Hepatocyte (in vitro differentiated cells): Measurements from ENCODE around the gene DACT2. TPM values are rescaled to one million over a fixed set of nuclear protein-coding genes. Genes with fewer than 3 reads are reported as not detected.
"Not testable (repeated sequence)": the region's sequence is repeated elsewhere in the genome, so short reads cannot be mapped to it uniquely, and the experiment has no call there.

ENCODE experiments used
- DNase-seq: peaks from one replicate; pipeline ENCODE4 v3.0.0-alpha.2; 2016; ENCODE audit warnings: low spot score
- H2AFZ ChIP-seq: fragments of 200-600 bp; sonication (generic); 2 replicates; pipeline ENCODE4 v1.6.0; 2016; ENCODE audit warnings: antibody characterized with exemption, mild to moderate bottlenecking
- H3K27ac ChIP-seq: fragments of 200-600 bp; sonication (generic); 2 replicates; pipeline ENCODE4 v1.5.1; 2016; ENCODE audit warnings: mild to moderate bottlenecking
- H3K27me3 ChIP-seq: fragments of 200-600 bp; sonication (generic); 2 replicates; pipeline ENCODE4 v1.6.1; 2016
- H3K36me3 ChIP-seq: fragments of 200-600 bp; sonication (generic); replicated peaks from 2 replicates; pipeline ENCODE4 v1.5.1; 2016; ENCODE audit warnings: low read depth; ENCODE audit not compliant: insufficient read depth
- H3K4me1 ChIP-seq: fragments of 200-600 bp; sonication (generic); 2 replicates; pipeline ENCODE4 v1.5.1; 2016; ENCODE audit warnings: mild to moderate bottlenecking, moderate library complexity; ENCODE audit not compliant: insufficient read depth
- H3K4me2 ChIP-seq: fragments of 200-600 bp; sonication (generic); 2 replicates; pipeline ENCODE4 v1.6.0; 2016
- H3K4me3 ChIP-seq: fragments of 200-600 bp; sonication (generic); 2 replicates; pipeline ENCODE4 v1.5.1; 2016; ENCODE audit warnings: mild to moderate bottlenecking
- H3K79me2 ChIP-seq: fragments of 200-600 bp; sonication (generic); 2 replicates; pipeline ENCODE4 v1.6.0; 2017; ENCODE audit warnings: mild to moderate bottlenecking
- H3K9me2 ChIP-seq: fragments of 200-600 bp; sonication (generic); replicated peaks from 2 replicates; pipeline ENCODE4 v1.6.0; 2017; ENCODE audit warnings: mild to moderate bottlenecking; ENCODE audit not compliant: insufficient read depth
- H3K9me3 ChIP-seq: fragments of 200-600 bp; sonication (generic); 2 replicates; pipeline ENCODE4 v1.5.1; 2016; ENCODE audit warnings: low read depth, mild to moderate bottlenecking
- H4K20me1 ChIP-seq: fragments of 200-600 bp; sonication (generic); 2 replicates; pipeline ENCODE4 v1.6.0; 2016; ENCODE audit warnings: mild to moderate bottlenecking; ENCODE audit not compliant: insufficient read depth, poor library complexity, severe bottlenecking
- CTCF ChIP-seq: fragments of 200-600 bp; sonication (generic); IDR thresholded peaks from 2 replicates; pipeline ENCODE4 v1.5.1; 2016; ENCODE audit warnings: antibody characterized with exemption, mild to moderate bottlenecking; ENCODE audit not compliant: poor library complexity
- EZH2 ChIP-seq: fragments of 200-600 bp; sonication (generic); IDR thresholded peaks from 2 replicates; pipeline ENCODE4 v1.6.1; 2016; ENCODE audit warnings: antibody characterized with exemption, mild to moderate bottlenecking, borderline replicate concordance
- EZH2phosphoT487 ChIP-seq: fragments of 200-600 bp; sonication (generic); IDR thresholded peaks from one replicate; pipeline ENCODE4 v1.6.1; 2018; ENCODE audit warnings: antibody characterized with exemption, mild to moderate bottlenecking, low read depth, moderate library complexity; ENCODE audit not compliant: unreplicated experiment, severe bottlenecking
- WGBS: methylation state at CpG from one replicate; pipeline ENCODE4 v1.1.6; 2016; ENCODE audit warnings: low lambda C conversion rate; ENCODE audit errors: missing lambda C conversion rate; 5-methylcytosine and 5-hydroxymethylcytosine counted together
- polyA plus RNA-seq: library from polyadenylated mRNA; unstranded; fragments of >200 nt; fragmentation: Nextera tagmentation; extraction: Ambion mirVana; gene quantifications from 2 replicates; pipeline ENCODE4 v1.2.1, GENCODE V29; 2016
- total RNA-seq: library from RNA; depleted of rRNA; stranded (reverse); fragments of >200 nt; gene quantifications from 2 replicates; pipeline ENCODE4 v1.2.3, GENCODE V29; 2014

Gene DACT2
- total and polyA plus RNA-seq, 2 experiments from 2014 or later = 8.2 to 8.8 TPM

GRCh38 chr6:168288781-168289570 lies 30.6 kb downstream of the DACT2 start:
- no peak overlapping the region for H3K4me3 ChIP-seq
- no peak overlapping the region for H3K27ac ChIP-seq
- peaks cover 25% of the 10 kb centered on the region for H3K4me1 ChIP-seq
- no peak overlapping the region for H3K4me2 ChIP-seq
- H3K9me2 ChIP-seq = no peaks in the 10 kb centered on the region
- H3K9me3 ChIP-seq = no peaks in the 10 kb centered on the region
- H3K79me2 ChIP-seq = no peaks in the 10 kb centered on the region
- TF ChIP-seq CTCF (no peak), EZH2phosphoT487 (no peak), EZH2 (no peak)
- no peaks in the 10 kb centered on the region for H3K36me3 ChIP-seq
- H4K20me1 ChIP-seq = no peaks in the 10 kb centered on the region
- WGBS = 96% methylated on average over 27 of the region's 27 CpGs
- no peak for DNase-seq
- H2AFZ ChIP-seq = no peak overlapping the region
- no peaks in the 10 kb centered on the region for H3K27me3 ChIP-seq

GRCh38 chr6:168287460-168287859 lies 32.1 kb downstream of the DACT2 start:
- 78% methylated on average over 6 of the region's 6 CpGs for WGBS
- H3K36me3 ChIP-seq, H3K9me2 ChIP-seq: not testable (repeated sequence)

GRCh38 chr6:168286771-168287446 lies 32.7 kb downstream of the DACT2 start:
- not testable (repeated sequence) for H3K9me3 ChIP-seq, H3K9me2 ChIP-seq, H2AFZ ChIP-seq, H3K79me2 ChIP-seq, H3K4me3 ChIP-seq, DNase-seq, H4K20me1 ChIP-seq, H3K4me2 ChIP-seq, H3K4me1 ChIP-seq, H3K27me3 ChIP-seq, H3K36me3 ChIP-seq, H3K27ac ChIP-seq
- 94% methylated on average over 8 of the region's 9 CpGs for whole genome bisulfite sequencing

More at GRCh38 chr6:168287460-168287859, 32.1 kb downstream of the DACT2 start:
- H4K20me1 ChIP-seq, H3K9me3 ChIP-seq, H3K4me2 ChIP-seq, DNase-seq, H3K4me3 ChIP-seq, H2AFZ ChIP-seq, H3K27ac ChIP-seq, H3K27me3 ChIP-seq, H3K79me2 ChIP-seq: not testable (repeated sequence)
- H3K4me1 ChIP-seq = peaks cover 14% of the 10 kb centered on the region

GRCh38 chr6:168286116-168286515 lies 33.5 kb downstream of the DACT2 start:
- Histone ChIP-seq H2AFZ (no peak overlapping the region), H3K9me2 (no peaks in the 10 kb centered on the region), H3K27ac (no peak overlapping the region), H3K9me3 (no peaks in the 10 kb centered on the region), H4K20me1 (no peaks in the 10 kb centered on the region), H3K4me3 (no peak overlapping the region), H3K4me2 (no peak overlapping the region), H3K27me3 (no peaks in the 10 kb centered on the region), H3K79me2 (no peaks in the 10 kb centered on the region), H3K36me3 (no peaks in the 10 kb centered on the region), H3K4me1 (peaks cover under 1% of the 10 kb centered on the region)
- no peak for TF ChIP-seq EZH2
- no peak for TF ChIP-seq CTCF
- no peak for TF ChIP-seq EZH2phosphoT487
- WGBS = 76% methylated on average over 12 of the region's 12 CpGs
- DNase-seq = no peak
